Hepatocyte (in vitro differentiated cells): Measurements from ENCODE around the gene ZG16B. TPM values are rescaled to one million over a fixed set of nuclear protein-coding genes. Genes with fewer than 3 reads are reported as not detected.

Experiments
- DNase-seq: peaks from one replicate; pipeline ENCODE4 v3.0.0-alpha.2; 2016; ENCODE audit warnings: low spot score
- H2AFZ ChIP-seq: fragments of 200-600 bp; sonication (generic); 2 replicates; pipeline ENCODE4 v1.6.0; 2016; ENCODE audit warnings: antibody characterized with exemption, mild to moderate bottlenecking
- H3K27ac ChIP-seq: fragments of 200-600 bp; sonication (generic); 2 replicates; pipeline ENCODE4 v1.5.1; 2016; ENCODE audit warnings: mild to moderate bottlenecking
- H3K27me3 ChIP-seq: fragments of 200-600 bp; sonication (generic); 2 replicates; pipeline ENCODE4 v1.6.1; 2016
- H3K36me3 ChIP-seq: fragments of 200-600 bp; sonication (generic); replicated peaks from 2 replicates; pipeline ENCODE4 v1.5.1; 2016; ENCODE audit warnings: low read depth; ENCODE audit not compliant: insufficient read depth
- H3K4me1 ChIP-seq: fragments of 200-600 bp; sonication (generic); 2 replicates; pipeline ENCODE4 v1.5.1; 2016; ENCODE audit warnings: mild to moderate bottlenecking, moderate library complexity; ENCODE audit not compliant: insufficient read depth
- H3K4me2 ChIP-seq: fragments of 200-600 bp; sonication (generic); 2 replicates; pipeline ENCODE4 v1.6.0; 2016
- H3K4me3 ChIP-seq: fragments of 200-600 bp; sonication (generic); 2 replicates; pipeline ENCODE4 v1.5.1; 2016; ENCODE audit warnings: mild to moderate bottlenecking
- H3K79me2 ChIP-seq: fragments of 200-600 bp; sonication (generic); 2 replicates; pipeline ENCODE4 v1.6.0; 2017; ENCODE audit warnings: mild to moderate bottlenecking
- H3K9me2 ChIP-seq: fragments of 200-600 bp; sonication (generic); replicated peaks from 2 replicates; pipeline ENCODE4 v1.6.0; 2017; ENCODE audit warnings: mild to moderate bottlenecking; ENCODE audit not compliant: insufficient read depth
- H3K9me3 ChIP-seq: fragments of 200-600 bp; sonication (generic); 2 replicates; pipeline ENCODE4 v1.5.1; 2016; ENCODE audit warnings: low read depth, mild to moderate bottlenecking
- H4K20me1 ChIP-seq: fragments of 200-600 bp; sonication (generic); 2 replicates; pipeline ENCODE4 v1.6.0; 2016; ENCODE audit warnings: mild to moderate bottlenecking; ENCODE audit not compliant: insufficient read depth, poor library complexity, severe bottlenecking
- CTCF ChIP-seq: fragments of 200-600 bp; sonication (generic); IDR thresholded peaks from 2 replicates; pipeline ENCODE4 v1.5.1; 2016; ENCODE audit warnings: antibody characterized with exemption, mild to moderate bottlenecking; ENCODE audit not compliant: poor library complexity
- EZH2 ChIP-seq: fragments of 200-600 bp; sonication (generic); IDR thresholded peaks from 2 replicates; pipeline ENCODE4 v1.6.1; 2016; ENCODE audit warnings: antibody characterized with exemption, mild to moderate bottlenecking, borderline replicate concordance
- EZH2phosphoT487 ChIP-seq: fragments of 200-600 bp; sonication (generic); IDR thresholded peaks from one replicate; pipeline ENCODE4 v1.6.1; 2018; ENCODE audit warnings: antibody characterized with exemption, mild to moderate bottlenecking, low read depth, moderate library complexity; ENCODE audit not compliant: unreplicated experiment, severe bottlenecking
- WGBS: methylation state at CpG from one replicate; pipeline ENCODE4 v1.1.6; 2016; ENCODE audit warnings: low lambda C conversion rate; ENCODE audit errors: missing lambda C conversion rate; 5-methylcytosine and 5-hydroxymethylcytosine counted together
- polyA plus RNA-seq: library from polyadenylated mRNA; unstranded; fragments of >200 nt; fragmentation: Nextera tagmentation; extraction: Ambion mirVana; gene quantifications from 2 replicates; pipeline ENCODE4 v1.2.1, GENCODE V29; 2016
- total RNA-seq: library from RNA; depleted of rRNA; stranded (reverse); fragments of >200 nt; gene quantifications from 2 replicates; pipeline ENCODE4 v1.2.3, GENCODE V29; 2014

The ZG16B gene
- total and polyA plus RNA-seq, 2 experiments from 2014 or later: 4.3 to 4.9 TPM

- H3K36me3 ChIP-seq: no peaks in the 10 kb centered on the region
- no peak overlapping the region for H3K4me2 ChIP-seq
- no peaks in the 10 kb centered on the region for H3K9me3 ChIP-seq
- H3K4me1 ChIP-seq: peaks cover 6% of the 10 kb centered on the region
- no peaks in the 10 kb centered on the region for H3K9me2 ChIP-seq
- no peaks in the 10 kb centered on the region for H3K79me2 ChIP-seq
- H4K20me1 ChIP-seq: no peaks in the 10 kb centered on the region
- no peaks in the 10 kb centered on the region for H3K27me3 ChIP-seq
- H3K27ac ChIP-seq: no peak overlapping the region
- TF ChIP-seq EZH2phosphoT487 (no peak), CTCF (no peak), EZH2 (no peak)
- 69% methylated on average over 5 of the region's 5 CpGs for WGBS
- no peak overlapping the region for H3K4me3 ChIP-seq
- no peak overlapping the region for H2AFZ ChIP-seq
- DNase-seq: no peak
Observed at GRCh38 chr16:2845116-2845515, 15.0 kb downstream of the ZG16B start.

GRCh38 chr16:2846511-2847310, 16.6 kb downstream of the ZG16B start:
- peak overlapping the region; percentile 26 for H3K4me2 ChIP-seq
- no peaks in the 10 kb centered on the region for H4K20me1 ChIP-seq
- H3K36me3 ChIP-seq: no peaks in the 10 kb centered on the region
- H3K4me3 ChIP-seq: no peak overlapping the region
- peak overlapping the region; percentile 87 for H3K27ac ChIP-seq
- 41% methylated on average over 3 of the region's 3 CpGs for WGBS
- H3K27me3 ChIP-seq: no peaks in the 10 kb centered on the region
- H3K4me1 ChIP-seq: peaks cover 6% of the 10 kb centered on the region
- no peaks in the 10 kb centered on the region for H3K9me2 ChIP-seq
- TF ChIP-seq EZH2 (no peak), EZH2phosphoT487 (no peak), CTCF (no peak)
- H3K9me3 ChIP-seq: no peaks in the 10 kb centered on the region
- no peaks in the 10 kb centered on the region for H3K79me2 ChIP-seq
- no peak overlapping the region for H2AFZ ChIP-seq
- DNase-seq: peak; percentile 65

GRCh38 chr16:2848933-2849725, 19.0 kb downstream of the ZG16B start:
- H3K27me3 ChIP-seq: no peaks in the 10 kb centered on the region
- H3K9me3 ChIP-seq: no peaks in the 10 kb centered on the region
- no peak overlapping the region for H3K27ac ChIP-seq
- H3K79me2 ChIP-seq: no peaks in the 10 kb centered on the region
- peaks cover 6% of the 10 kb centered on the region for H3K4me1 ChIP-seq
- no peak overlapping the region for H3K4me3 ChIP-seq
- no peak overlapping the region for H2AFZ ChIP-seq
- H3K9me2 ChIP-seq: no peaks in the 10 kb centered on the region
- TF ChIP-seq EZH2phosphoT487 (no peak), EZH2 (no peak), CTCF (no peak)
- WGBS: 88% methylated on average over 16 of the region's 16 CpGs
- H3K36me3 ChIP-seq: no peaks in the 10 kb centered on the region
- H4K20me1 ChIP-seq: no peaks in the 10 kb centered on the region
- no peak overlapping the region for H3K4me2 ChIP-seq
- no peak for DNase-seq
